IPS-11a (cell line): ENCODE data around the gene ITPR3.
"Not testable (repeated sequence)": the region's sequence is repeated elsewhere in the genome, so short reads cannot be mapped to it uniquely, and the experiment has no call there.

Experiments
- H3K4me3 ChIP-seq: one replicate; pipeline ENCODE4 v1.5.1; 2013; ENCODE audit warnings: low read depth, low read length, control low read depth

The ITPR3 gene

GRCh38 chr6:33590531-33591198 lies 30.5 kb upstream of the ITPR3 start:
- no peak overlapping the region for H3K4me3 ChIP-seq

GRCh38 chr6:33591424-33592032 lies 29.6 kb upstream of the ITPR3 start:
- H3K4me3 ChIP-seq = no peak overlapping the region

DNA sequence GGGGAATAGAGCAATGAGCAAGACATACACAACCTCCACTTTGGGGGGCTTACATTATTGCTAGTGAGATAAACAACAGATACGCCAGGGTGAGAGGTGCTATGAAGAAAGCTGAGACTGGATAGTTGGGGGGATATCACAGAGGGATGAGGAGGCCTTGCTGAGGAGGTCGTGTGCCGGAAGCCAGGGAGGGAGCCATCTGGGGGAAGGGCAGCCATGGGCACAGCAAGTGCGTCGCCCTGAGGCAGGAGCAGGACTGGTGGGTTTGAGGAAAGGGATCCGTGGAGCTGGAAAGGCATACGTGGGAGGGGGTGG lies 28.9 kb upstream of the ITPR3 start:
- no peak overlapping the region for H3K4me3 ChIP-seq

- H3K4me3 ChIP-seq = peak overlapping the region; percentile 2
Measured at GRCh38 chr6:33592595-33593413, 28.3 kb upstream of the ITPR3 start.

- peak overlapping the region; percentile 2 for H3K4me3 ChIP-seq
Measured at GRCh38 chr6:33593414-33593727, 27.8 kb upstream of the ITPR3 start.

DNA sequence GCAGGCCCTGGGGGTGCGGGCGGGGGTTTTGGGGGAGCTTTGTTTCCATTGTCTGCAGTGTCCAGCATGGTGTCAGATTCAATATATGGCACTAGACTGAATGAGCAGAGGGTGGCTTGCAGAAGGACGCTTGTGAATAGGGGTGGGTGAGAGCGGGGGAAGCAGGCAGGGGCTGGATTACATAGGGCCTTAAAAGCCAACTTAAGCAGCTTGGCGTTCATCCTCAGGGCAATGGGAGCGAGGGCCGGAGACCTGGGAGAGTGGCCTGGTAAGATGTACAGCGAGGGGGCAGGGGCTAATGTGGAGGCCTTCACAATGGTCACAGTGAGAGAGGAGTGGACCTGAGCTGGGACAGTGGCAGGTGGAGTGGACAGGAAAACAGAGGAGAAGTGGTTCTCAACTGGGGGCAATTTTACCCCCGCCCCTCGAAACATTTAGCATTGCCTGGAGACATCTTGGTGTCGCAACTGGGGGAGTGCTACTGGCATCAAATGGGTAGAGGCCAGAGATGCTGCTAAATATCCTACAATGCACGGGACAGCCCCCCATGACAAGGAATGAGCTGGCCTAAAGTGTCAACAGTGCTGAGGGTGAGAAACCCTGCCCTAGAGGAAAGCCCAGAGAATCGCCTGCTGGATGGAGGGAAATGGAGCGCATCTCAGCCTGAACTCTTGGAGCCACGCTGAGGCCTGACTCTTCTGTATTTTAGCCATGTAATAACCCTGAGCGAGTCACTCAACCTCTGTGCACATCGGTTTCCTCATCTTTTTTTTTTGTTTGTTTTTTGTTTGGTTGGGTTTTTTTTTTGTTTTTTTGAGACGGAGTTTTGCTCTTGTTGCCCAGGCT lies 25.9 kb upstream of the ITPR3 start:
- no peak overlapping the region for H3K4me3 ChIP-seq

DNA sequence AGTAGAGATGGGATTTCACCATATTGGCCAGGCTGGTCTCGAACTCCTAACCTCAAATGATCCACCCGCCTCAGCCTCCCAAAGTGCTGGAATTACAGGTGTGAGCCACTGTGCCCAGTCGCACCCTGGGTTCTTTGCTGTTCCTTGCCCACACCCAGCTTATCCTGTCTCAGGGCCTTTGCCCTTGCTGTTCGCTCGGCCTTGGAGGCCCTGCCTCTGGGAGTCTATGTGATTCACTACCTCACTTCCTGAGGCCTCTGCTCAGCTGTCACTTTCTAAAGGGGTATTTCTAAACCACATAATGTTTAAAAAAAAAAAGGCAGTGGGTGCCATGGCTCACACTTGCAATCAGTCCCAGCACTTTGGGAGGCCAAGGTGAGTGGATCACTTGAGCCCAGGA lies 24.2 kb upstream of the ITPR3 start:
- H3K4me3 ChIP-seq = not testable (repeated sequence)

- H3K4me3 ChIP-seq = no peak overlapping the region
Measured at GRCh38 chr6:33597551-33598322, 23.4 kb upstream of the ITPR3 start.

GRCh38 chr6:33599413-33599938 lies 21.6 kb upstream of the ITPR3 start:
- no peak overlapping the region for H3K4me3 ChIP-seq

GRCh38 chr6:33600761-33601160 lies 20.4 kb upstream of the ITPR3 start:
- no peak overlapping the region for H3K4me3 ChIP-seq

DNA sequence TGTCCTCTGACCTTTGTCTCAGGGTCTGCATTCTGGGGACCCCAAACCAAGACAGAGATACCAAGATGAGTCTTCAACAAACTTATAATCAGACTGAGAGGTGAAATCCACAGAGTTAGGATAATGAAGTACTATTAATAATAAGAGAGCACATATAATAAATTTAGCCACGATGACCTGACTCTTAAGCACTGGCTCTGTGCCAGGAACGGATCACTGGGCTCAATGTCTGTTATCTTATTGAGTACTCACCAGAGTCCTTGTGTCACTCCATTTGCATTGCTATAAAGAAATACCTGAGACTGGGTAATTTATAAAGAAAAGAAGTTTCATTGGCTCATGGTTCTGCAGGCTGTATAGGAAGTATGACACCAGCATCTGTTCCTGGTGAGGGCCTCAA lies 18.9 kb upstream of the ITPR3 start:
- H3K4me3 ChIP-seq = no peak overlapping the region

DNA sequence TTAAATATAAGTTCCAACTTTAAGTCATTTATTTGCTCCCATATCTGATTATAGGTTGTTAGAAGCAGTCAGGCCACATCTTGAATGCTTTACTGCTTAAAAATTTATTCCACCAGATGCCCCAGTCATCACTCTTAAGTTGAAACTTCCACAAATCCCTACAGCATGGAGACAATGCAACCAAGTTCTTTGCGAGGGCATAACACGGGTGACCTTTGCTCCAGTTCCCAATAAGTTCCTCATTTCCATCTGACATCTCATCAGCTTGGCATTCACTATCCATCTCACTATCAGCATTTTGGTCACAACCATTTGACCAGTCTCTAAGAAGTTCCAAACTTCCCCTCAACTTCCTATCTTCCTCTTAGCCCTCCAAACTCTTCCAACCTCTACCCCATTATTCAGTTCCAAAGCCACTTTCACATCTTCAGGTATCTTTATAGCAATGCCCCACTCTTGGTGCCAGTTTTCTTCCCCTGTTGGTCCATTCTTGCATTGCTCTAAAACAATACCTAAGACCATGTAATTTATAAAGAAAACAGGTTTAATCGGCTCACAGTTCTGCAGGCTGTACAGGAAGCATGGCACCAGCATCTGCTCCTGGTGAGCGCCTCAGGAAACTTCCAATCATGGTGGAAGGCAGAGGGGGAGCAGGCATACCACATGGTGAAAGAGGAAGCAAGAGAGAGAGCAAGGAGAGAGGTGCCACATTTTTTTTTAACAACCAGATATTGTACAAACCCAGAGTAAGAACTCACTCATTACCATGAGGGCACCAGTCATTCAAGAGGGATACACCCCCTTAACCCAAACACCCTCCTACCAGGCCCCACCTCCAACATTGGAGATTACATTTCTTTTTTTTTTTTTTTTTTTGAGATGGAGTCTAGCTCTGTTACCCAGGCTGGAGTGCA lies 15.9 kb upstream of the ITPR3 start:
- H3K4me3 ChIP-seq = no peak overlapping the region

DNA sequence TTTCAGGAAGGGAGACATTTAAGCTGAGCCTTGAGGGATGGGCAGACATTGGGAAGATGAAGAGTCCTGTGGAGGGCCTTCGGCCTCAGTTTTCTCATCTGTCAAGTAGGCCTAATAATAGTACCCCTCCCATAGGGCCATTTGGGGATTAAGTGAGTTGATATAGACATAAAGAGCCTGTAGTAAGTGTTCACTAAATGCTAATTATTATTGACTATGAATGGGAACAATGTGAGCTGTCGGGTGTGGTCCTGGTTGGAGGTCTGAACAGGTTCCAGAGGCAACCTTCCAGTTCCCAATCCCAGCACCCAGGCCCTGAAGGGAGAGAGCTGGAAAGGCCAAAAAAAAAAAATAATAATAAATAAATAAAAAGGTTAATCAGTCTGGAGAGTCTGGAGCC lies 14.5 kb upstream of the ITPR3 start:
- H3K4me3 ChIP-seq = no peak overlapping the region

- no peak overlapping the region for H3K4me3 ChIP-seq
Measured at GRCh38 chr6:33607126-33607783, 13.9 kb upstream of the ITPR3 start.

DNA sequence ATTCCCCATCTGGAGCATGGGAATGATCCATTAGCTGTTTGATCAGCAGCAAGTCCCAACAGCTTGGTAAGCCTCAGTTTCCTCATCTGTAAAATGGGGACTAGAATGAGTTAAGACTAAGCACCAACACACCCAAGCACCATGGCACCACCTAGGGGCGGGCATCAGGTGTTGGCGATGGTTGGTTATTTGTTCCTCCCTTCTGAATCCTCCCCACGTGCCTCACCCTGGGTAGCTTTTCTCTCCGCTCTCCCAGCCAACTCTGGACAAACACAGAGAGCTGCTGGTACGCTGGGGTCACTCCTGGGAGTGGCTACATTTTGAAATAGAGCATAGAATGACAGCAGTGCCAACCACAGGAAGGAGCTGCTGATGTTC lies 13.3 kb upstream of the ITPR3 start:
- H3K4me3 ChIP-seq = no peak overlapping the region

- H3K4me3 ChIP-seq = no peak overlapping the region
Measured at GRCh38 chr6:33609019-33609418, 12.1 kb upstream of the ITPR3 start.

DNA sequence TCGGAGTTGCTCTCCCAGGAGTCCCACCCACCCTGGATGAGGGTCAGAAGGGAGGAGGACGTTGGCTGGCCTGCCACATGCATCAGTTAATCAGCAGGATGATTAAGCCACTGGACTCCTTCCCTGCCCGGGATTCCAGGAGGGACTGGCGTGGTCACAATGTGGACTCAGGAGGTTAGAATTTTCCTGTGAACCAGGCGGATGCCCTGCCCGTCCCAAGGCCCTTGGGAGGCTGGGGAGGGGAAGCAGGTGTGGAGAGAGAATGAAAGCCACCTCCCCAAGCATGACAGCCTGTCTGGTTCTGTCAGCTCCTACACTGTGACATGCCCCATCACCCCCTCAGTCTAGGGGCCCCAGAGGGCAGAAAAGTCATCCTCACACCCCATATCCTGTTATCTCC lies 11.6 kb upstream of the ITPR3 start:
- H3K4me3 ChIP-seq = no peak overlapping the region

DNA sequence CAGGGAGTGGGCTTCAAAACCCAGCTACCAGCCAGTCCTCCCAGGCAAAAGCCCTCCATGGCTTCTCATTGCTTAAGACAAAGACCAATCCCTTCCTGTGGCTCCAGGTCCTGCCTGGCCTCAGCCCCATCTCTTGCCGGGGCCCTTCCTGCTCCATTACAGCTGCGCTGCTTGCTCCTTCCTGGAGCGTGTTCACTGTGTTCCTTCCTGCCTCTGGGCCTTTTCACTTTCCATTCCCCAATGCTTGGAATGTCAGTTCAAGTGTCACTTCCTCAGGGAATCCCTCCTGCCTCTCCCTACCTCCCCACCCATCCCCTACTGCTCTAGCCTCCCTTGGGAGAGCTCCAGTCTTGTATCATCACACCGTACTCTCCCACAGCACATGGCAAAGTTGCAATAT lies 11.1 kb upstream of the ITPR3 start:
- no peak overlapping the region for H3K4me3 ChIP-seq
